WI38 (cell line): Measurements from ENCODE around the gene AKR1B15.
"Not testable (repeated sequence)": the region's sequence is repeated elsewhere in the genome, so short reads cannot be mapped to it uniquely, and the experiment has no call there.

ENCODE experiments used
- H3K4me3 ChIP-seq: 2 replicates; pipeline ENCODE4 v1.5.1; 2011; ENCODE audit warnings: low read depth, mild to moderate bottlenecking, control low read depth, low read length
- TF ChIP-seq, protein P1 (sequence below): IDR thresholded peaks from 2 replicates; pipeline ENCODE4 v1.5.1; 2012; ENCODE audit warnings: low read depth, mild to moderate bottlenecking, control low read depth, low read length

AKR1B15 gene

DNA sequence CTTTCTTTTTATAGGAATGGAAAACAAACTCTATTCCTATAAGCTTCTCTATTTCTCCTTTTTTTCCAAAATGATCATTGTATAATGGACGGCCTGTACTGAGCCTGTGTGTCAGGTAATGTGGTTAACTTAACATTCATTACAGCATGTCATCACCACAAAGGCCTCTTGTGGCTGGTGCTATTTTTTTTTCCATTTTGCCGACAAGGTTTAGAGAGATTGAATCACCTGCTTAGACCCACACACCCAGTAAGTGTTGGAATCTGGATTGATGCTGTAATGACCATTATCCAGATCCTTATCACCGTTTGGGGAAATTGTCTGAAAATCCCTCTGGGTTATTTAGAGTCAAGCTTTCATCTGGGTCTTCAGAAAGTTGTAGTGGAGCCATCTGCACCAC is 18.5 kb downstream of the AKR1B15 start:
- TF ChIP-seq, protein P1, sequence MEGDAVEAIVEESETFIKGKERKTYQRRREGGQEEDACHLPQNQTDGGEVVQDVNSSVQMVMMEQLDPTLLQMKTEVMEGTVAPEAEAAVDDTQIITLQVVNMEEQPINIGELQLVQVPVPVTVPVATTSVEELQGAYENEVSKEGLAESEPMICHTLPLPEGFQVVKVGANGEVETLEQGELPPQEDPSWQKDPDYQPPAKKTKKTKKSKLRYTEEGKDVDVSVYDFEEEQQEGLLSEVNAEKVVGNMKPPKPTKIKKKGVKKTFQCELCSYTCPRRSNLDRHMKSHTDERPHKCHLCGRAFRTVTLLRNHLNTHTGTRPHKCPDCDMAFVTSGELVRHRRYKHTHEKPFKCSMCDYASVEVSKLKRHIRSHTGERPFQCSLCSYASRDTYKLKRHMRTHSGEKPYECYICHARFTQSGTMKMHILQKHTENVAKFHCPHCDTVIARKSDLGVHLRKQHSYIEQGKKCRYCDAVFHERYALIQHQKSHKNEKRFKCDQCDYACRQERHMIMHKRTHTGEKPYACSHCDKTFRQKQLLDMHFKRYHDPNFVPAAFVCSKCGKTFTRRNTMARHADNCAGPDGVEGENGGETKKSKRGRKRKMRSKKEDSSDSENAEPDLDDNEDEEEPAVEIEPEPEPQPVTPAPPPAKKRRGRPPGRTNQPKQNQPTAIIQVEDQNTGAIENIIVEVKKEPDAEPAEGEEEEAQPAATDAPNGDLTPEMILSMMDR, result no peak
- H3K4me3 ChIP-seq, result no peak overlapping the region

DNA sequence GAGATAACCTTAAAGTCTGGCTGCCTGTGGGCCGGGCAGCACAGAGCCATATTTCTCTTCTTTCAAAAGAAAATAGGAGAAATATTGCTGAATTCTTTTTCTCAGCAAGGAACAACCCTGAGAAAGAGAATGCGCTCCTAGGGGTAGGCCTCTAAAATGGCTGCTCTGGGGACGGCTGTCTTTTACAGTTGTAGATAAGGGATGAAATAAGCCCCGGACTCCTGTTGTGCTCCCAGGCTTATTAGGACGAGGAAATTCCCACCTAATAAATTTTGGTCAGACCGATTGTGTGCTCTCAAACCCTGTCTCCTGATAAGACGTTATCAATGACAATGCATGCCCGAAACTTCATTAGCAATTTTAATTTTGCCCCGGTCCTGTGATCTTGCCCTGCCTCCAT is 21.1 kb downstream of the AKR1B15 start:
- not testable (repeated sequence) for H3K4me3 ChIP-seq

DNA sequence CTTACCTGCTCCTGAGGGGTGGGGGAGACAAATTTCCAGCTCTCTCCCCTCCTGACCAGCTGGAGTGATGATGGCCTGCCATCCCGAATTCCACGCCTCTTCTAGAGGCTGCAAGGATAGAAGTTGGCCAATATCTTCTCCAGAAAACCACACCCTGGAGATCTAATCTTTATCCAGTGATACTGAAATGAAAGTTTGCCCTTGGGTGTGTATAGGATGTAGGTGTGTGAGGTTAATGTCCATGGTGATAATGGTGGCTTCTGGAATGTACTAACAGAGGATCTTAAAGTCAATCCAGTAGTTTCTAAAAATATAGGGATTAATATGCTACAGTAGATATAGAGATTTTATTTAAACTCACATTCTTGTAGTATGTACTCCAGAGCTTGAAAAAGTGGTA is 22.2 kb downstream of the AKR1B15 start:
- TF ChIP-seq, protein P1, result no peak
- H3K4me3 ChIP-seq, result no peak overlapping the region

DNA sequence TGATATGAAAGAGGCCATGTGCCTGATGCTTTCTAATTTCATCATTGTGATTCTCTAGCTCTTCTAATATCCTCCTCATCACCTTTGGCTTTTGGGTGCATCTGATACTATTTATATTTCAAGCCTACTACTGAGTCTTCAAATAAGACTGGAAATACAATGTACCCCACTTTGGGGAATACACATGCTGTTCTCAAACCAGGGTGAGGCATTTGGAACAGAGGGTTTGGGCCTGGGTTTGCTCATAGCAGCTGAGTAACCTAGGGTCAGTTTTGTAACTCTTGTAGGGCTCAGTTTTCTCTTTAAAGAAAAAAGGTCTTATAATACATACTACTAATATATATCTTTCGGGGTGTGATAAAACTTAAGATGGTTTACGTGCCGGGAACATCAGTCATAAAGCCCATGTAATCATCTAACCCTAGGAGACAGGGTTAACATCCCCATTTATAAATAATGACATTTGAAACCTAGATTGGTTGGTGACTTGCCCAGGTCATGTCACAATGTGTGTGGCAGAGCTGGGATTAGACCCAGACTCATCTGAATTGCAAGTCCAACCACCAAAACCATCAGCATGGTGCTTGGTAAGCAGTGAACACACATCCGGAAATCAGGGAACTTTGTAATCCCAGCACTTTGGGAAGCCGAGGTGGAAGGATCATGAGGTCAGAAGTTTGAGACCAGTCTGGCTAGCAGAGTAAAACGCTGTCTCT is 23.0 kb downstream of the AKR1B15 start:
- TF ChIP-seq, protein P1, result no peak
- H3K4me3 ChIP-seq, result no peak overlapping the region

DNA sequence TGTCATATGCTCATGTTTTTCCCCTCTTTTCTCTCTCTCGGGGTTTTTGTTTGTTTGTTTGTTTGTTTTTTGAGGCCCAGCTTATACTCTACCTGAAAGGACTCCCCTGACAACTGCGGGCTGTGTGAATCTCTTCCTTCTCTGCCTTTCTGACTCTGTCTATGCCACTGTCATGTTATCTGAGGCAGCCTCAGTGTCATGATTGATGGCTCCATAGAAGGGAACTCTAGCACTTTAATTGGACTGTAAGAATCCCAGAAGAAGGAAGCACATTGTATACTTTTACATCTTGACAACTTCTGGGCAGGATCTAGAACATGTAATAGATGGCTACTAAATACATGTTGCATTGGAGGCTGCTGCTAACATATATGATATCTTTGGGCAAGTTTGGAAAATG is 25.4 kb downstream of the AKR1B15 start:
- H3K4me3 ChIP-seq, result no peak overlapping the region
- TF ChIP-seq, protein P1, result no peak

DNA sequence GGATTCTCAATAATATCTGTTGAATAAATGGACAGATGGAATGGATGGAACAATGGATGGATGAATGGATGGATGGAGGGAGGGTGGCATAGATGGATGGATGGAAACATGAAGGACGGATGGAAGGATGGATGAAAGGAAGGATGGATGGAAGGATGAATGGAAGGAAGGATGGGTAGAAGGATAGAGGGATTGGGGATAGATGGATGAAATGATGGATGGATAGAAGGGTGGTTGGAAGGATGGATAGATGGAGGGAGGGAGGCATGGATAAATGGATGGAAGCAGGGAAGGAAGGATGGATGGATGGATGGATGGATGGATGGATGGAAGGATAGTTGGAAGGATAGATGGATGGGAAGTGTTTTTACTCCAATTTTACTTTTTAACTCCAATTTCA is 35.4 kb downstream of the AKR1B15 start:
- H3K4me3 ChIP-seq, result no peak overlapping the region
- TF ChIP-seq, protein P1, result no peak

DNA sequence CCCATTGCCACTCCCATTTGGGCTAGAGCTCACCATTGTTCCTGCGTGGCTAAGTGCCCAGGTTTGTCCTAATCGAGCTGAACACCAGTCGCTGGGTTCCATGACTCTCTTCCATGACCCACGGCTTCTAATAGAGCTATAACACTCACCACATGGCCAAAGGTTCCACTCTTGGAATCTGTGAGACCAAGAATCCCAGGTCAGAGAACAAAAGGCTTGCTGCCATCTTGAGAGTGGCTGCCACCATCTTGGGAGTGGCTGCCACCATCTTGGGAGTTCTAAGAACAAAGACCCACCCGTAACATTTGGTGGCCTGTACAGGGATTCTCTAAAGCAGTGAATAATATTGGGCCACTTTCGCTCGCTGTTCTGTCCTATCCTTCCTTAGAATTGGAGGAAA is 37.0 kb downstream of the AKR1B15 start:
- TF ChIP-seq, protein P1, result no peak

DNA sequence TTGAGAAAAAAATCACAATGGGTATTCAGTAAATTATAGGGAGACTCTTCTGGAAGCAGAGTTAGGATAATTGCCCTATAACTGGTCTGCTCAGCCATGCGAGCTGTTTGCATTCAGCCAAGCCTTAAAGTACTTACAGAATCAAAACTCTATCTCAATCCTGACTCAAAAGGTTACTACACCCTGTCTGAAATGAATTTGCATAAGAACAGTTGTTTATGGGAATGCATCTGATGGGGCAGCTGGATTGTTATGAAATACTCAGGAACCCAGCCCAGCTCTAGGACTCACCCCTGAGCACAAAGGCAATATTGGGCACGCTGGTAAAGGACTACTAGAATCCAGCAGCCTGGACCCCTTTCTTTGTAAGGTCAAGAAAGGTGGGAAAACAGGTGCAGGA is 38.8 kb downstream of the AKR1B15 start:
- no peak overlapping the region for H3K4me3 ChIP-seq
- TF ChIP-seq, protein P1, result no peak

More for the DNA sequence above, 37.0 kb downstream of the AKR1B15 start:
- H3K4me3 ChIP-seq, result no peak overlapping the region
